OCI-LY1 (cell line): Measurements from ENCODE around the gene PHKA1.

ENCODE experiments used
- H2AFZ ChIP-seq: fragments of 200-600 bp; sonication (generic), shearing (Covaris generic); 2 replicates; pipeline ENCODE4 v1.6.0; 2014; ENCODE audit warnings: antibody characterized with exemption, mild to moderate bottlenecking, low read length
- H3F3A ChIP-seq: fragments of 200-600 bp; sonication (generic), shearing (Covaris generic); 2 replicates; pipeline ENCODE4 v1.6.0; 2014; ENCODE audit warnings: mild to moderate bottlenecking, antibody characterized with exemption, low read length, moderate library complexity; ENCODE audit not compliant: insufficient read depth
- H3K27ac ChIP-seq: fragments of 200-600 bp; sonication (generic); 2 replicates; pipeline ENCODE4 v1.5.1; 2014; ENCODE audit warnings: low read length, mixed run types, mild to moderate bottlenecking, low read depth; ENCODE audit not compliant: poor library complexity, severe bottlenecking
- H3K27me3 ChIP-seq: fragments of 200-600 bp; sonication (generic); 2 replicates; pipeline ENCODE4 v1.6.0; 2014; ENCODE audit warnings: antibody characterized with exemption, mild to moderate bottlenecking, low read length, moderate library complexity; ENCODE audit not compliant: insufficient read depth
- H3K36me3 ChIP-seq: fragments of 200-600 bp; sonication (generic); 2 replicates; pipeline ENCODE4 v1.6.1; 2014; ENCODE audit warnings: mild to moderate bottlenecking, antibody characterized with exemption, low read length, moderate library complexity, mixed read lengths; ENCODE audit not compliant: insufficient read depth
- H3K4me1 ChIP-seq: fragments of 200-600 bp; sonication (generic); 2 replicates; pipeline ENCODE4 v1.5.1; 2014; ENCODE audit warnings: mild to moderate bottlenecking, low read length, moderate library complexity; ENCODE audit not compliant: insufficient read depth, severe bottlenecking
- H3K4me2 ChIP-seq: fragments of 200-600 bp; sonication (generic), shearing (Covaris generic); 2 replicates; pipeline ENCODE4 v1.6.1; 2014; ENCODE audit warnings: low read length
- H3K4me3 ChIP-seq: fragments of 200-600 bp; sonication (generic); 2 replicates; pipeline ENCODE4 v1.5.1; 2014; ENCODE audit warnings: low read length, low read depth, mild to moderate bottlenecking, mixed read lengths; ENCODE audit not compliant: poor library complexity, severe bottlenecking
- H3K79me2 ChIP-seq: fragments of 200-600 bp; shearing (Covaris generic); 2 replicates; pipeline ENCODE4 v1.6.1; 2016; ENCODE audit warnings: mixed run types, low read length, mixed read lengths; ENCODE audit not compliant: insufficient read depth
- H3K9ac ChIP-seq: fragments of 200-600 bp; sonication (generic), shearing (Covaris generic); 2 replicates; pipeline ENCODE4 v1.6.1; 2014; ENCODE audit warnings: mild to moderate bottlenecking, low read length, mixed read lengths
- H3K9me2 ChIP-seq: fragments of 200-600 bp; sonication (generic), shearing (Covaris generic); 2 replicates; pipeline ENCODE4 v1.6.1; 2014; ENCODE audit warnings: low read depth, mild to moderate bottlenecking, low read length, mixed read lengths
- H3K9me3 ChIP-seq: fragments of 200-600 bp; shearing (Covaris generic); 2 replicates; pipeline ENCODE4 v1.6.1; 2014; ENCODE audit warnings: low read length, mixed read lengths
- H4K20me1 ChIP-seq: fragments of 200-600 bp; sonication (generic), shearing (Covaris generic); 2 replicates; pipeline ENCODE4 v1.6.0; 2016; ENCODE audit warnings: mild to moderate bottlenecking, low read length; ENCODE audit not compliant: insufficient read depth
- CTCF ChIP-seq: fragments of 200-600 bp; sonication (generic), shearing (Covaris generic); IDR thresholded peaks from 2 replicates; pipeline ENCODE4 v1.5.1; 2017; ENCODE audit warnings: mild to moderate bottlenecking, antibody characterized with exemption, low read length, moderate library complexity, mixed read lengths
- EZH2 ChIP-seq: fragments of 200-600 bp; sonication (generic), shearing (Covaris generic); IDR thresholded peaks from 2 replicates; pipeline ENCODE4 v1.8.0; 2017; ENCODE audit warnings: borderline replicate concordance, mixed run types, mild to moderate bottlenecking, antibody characterized with exemption, low read length, moderate library complexity, mixed read lengths

Gene PHKA1

GRCh38 chrX:72659723-72660122 lies 54.4 kb downstream of the PHKA1 start:
- Histone ChIP-seq H3K9me3 (no peaks in the 10 kb centered on the region), H3K36me3 (no peaks in the 10 kb centered on the region), H2AFZ (no peak overlapping the region), H3K79me2 (no peaks in the 10 kb centered on the region), H3K9me2 (no peaks in the 10 kb centered on the region), H3K9ac (no peak overlapping the region), H3K27ac (no peak overlapping the region), H3K4me1 (no peaks in the 10 kb centered on the region), H3K4me3 (no peak overlapping the region), H3K27me3 (no peaks in the 10 kb centered on the region), H4K20me1 (no peaks in the 10 kb centered on the region), H3F3A (no peaks in the 10 kb centered on the region), H3K4me2 (no peak overlapping the region)
- TF ChIP-seq CTCF (no peak), EZH2 (no peak)

- H3K9me2 ChIP-seq = no peaks in the 10 kb centered on the region
- no peaks in the 10 kb centered on the region for H4K20me1 ChIP-seq
- H3K79me2 ChIP-seq = no peaks in the 10 kb centered on the region
- no peak overlapping the region for H3K9ac ChIP-seq
- H3F3A ChIP-seq = no peaks in the 10 kb centered on the region
- no peaks in the 10 kb centered on the region for H3K36me3 ChIP-seq
- H3K4me2 ChIP-seq = no peak overlapping the region
- no peak overlapping the region for H3K27ac ChIP-seq
- TF ChIP-seq CTCF (no peak), EZH2 (no peak)
- no peak overlapping the region for H3K4me3 ChIP-seq
- no peaks in the 10 kb centered on the region for H3K9me3 ChIP-seq
- H3K4me1 ChIP-seq = no peaks in the 10 kb centered on the region
- no peaks in the 10 kb centered on the region for H3K27me3 ChIP-seq
- H2AFZ ChIP-seq = no peak overlapping the region
Observed at GRCh38 chrX:72652082-72652481, 62.0 kb downstream of the PHKA1 start.

- Histone ChIP-seq H3K9ac (no peak overlapping the region), H3K79me2 (no peaks in the 10 kb centered on the region), H4K20me1 (no peaks in the 10 kb centered on the region), H3K27ac (no peak overlapping the region), H3K36me3 (no peaks in the 10 kb centered on the region), H2AFZ (no peak overlapping the region), H3F3A (no peaks in the 10 kb centered on the region), H3K9me3 (no peaks in the 10 kb centered on the region), H3K4me3 (no peak overlapping the region), H3K4me2 (no peak overlapping the region), H3K4me1 (no peaks in the 10 kb centered on the region), H3K27me3 (no peaks in the 10 kb centered on the region), H3K9me2 (no peaks in the 10 kb centered on the region)
- TF ChIP-seq EZH2 = no peak
- no peak for TF ChIP-seq CTCF
Observed at GRCh38 chrX:72644946-72645345, 69.2 kb downstream of the PHKA1 start.
